NT2/D1 (cell line): ENCODE results near the gene TRIM16.
"Not testable (repeated sequence)": the region's sequence is repeated elsewhere in the genome, so short reads cannot be mapped to it uniquely, and the experiment has no call there.

ENCODE experiments used
- SUZ12 ChIP-seq: IDR thresholded peaks from 2 replicates; pipeline ENCODE4 v1.6.1; 2011; ENCODE audit not compliant: insufficient read length, insufficient read depth; ENCODE audit errors: extremely low read depth
- YY1 ChIP-seq: IDR thresholded peaks from 2 replicates; pipeline ENCODE4 v1.6.1; 2011; ENCODE audit not compliant: insufficient read length, insufficient read depth

DNA sequence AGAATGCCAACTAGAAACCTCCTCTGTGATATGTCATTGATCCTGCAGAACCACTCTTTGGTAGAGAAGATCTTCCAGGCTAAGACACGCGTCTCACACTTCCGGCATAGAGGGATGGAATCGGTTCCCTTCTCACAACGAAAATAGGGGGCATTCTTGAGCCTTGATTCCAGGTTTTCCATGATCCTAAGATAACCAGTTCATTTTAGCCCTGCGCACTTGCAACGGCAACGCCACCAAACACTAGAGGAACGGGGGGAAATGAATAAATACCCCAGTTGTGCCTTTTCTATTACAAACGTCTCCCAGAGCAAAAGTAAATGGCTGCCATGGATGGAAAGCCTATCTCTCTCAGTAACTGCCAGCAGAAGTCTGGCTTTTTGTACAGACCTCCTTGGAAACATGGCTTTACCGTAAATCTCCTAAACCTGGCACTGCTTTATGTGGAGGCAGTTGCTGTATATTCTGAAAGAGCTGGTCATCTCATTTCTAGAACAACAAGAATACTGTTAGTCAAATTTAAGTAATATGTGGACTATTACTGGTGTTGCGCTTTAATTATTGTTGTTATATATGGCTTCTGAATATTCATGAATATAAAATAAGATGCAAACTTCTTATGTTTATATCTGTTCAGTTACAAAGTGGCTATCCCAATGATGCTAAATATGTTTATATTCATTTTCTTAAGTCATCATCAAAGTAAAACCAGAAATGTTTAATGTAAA, 64.6 kb downstream of the TRIM16 start, which contains the start of gene FBXW10B:
- TF ChIP-seq YY1, SUZ12: not testable (repeated sequence)
